GM19099 (cell line): Measurements from ENCODE around the gene DSG3.

Source experiments
- POLR2A ChIP-seq: IDR thresholded peaks from 3 replicates; pipeline ENCODE4 v1.6.1; 2011; ENCODE audit warnings: low read depth; ENCODE audit not compliant: insufficient read length; ENCODE audit errors: extremely low read depth

DSG3 gene

DNA sequence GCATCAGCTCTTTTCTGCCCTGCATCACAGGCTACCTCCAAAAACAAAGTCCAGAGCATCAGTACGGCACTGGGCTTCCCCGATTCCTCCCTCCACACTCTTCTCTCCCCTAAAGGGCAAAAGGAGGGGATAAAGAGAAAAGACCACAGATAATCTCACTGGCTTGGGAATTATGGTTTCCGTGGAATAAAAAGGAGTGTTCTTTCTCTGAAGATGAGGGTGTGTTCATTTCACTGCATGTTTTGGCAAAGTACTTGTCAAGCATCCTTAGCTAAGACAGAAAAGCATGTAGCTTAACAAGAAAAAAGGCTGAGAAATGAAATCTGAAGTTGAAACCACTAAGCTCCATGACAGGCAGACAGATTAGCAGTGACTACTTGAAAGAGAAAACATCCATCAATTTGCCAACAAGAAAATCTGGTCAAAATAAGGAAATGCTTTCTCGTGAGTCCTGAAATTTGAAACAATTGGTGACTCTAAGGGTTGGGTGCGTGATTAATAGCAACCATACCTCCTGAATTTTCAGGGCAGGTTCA, 20.6 kb upstream of the DSG3 start:
- TF ChIP-seq POLR2A: no peak

DNA sequence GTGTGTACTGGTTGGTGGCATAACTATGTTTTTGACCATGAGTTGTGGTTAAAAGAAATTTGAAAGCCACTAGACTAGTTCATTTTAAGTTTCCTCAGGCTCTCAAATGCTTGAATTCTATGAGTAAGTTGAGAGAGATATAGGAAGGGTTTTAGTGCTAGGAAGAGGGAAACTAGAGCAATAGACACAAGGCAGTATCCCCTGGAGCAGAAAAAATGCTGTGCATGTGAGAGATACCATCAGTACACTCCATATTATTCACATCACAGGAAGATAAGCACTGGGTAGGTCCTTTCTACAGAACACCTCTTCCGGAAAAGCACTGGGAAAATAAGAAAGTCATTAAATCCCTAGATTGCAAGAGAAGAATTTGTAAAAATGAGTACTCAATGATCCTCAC, 19.3 kb upstream of the DSG3 start:
- no peak for TF ChIP-seq POLR2A

DNA sequence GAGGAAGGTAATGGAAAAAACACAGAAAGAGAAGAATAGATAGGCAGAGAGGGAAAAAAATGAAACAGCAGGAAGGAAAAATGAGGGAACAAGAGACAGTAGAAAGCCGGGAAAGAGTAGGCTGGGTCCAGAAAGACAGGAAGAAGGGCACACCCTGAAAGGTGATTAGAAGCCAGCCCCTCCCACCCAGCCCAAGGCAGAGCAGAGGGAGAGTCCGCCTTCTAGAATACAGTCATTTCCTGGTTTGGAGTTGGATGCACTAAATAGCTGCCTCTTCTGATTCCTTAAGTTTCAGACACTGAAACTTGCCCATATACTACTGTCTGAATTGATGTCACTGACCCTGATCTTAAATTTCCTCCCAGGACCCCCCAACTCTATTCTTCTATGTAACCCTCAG, 17.9 kb upstream of the DSG3 start:
- no peak for TF ChIP-seq POLR2A

DNA sequence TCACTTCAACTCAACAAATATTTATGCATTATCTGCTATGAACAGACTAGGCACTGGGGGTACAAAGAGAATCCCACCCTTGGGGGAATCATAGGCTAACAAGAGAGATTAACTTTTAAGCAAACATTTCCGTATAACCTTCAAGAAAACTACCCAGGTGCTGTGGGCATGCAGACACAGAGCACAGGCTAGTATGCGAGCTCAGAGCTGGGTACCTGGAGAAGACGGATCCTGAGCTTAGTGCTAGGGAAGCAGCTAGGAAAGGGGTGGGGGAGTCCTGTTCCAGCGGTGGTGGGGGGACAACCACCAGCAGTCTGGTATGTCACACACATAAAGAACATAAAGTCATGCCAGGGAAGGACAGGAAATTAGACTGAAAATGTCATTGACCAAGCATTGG, 17.5 kb upstream of the DSG3 start:
- TF ChIP-seq POLR2A: no peak

DNA sequence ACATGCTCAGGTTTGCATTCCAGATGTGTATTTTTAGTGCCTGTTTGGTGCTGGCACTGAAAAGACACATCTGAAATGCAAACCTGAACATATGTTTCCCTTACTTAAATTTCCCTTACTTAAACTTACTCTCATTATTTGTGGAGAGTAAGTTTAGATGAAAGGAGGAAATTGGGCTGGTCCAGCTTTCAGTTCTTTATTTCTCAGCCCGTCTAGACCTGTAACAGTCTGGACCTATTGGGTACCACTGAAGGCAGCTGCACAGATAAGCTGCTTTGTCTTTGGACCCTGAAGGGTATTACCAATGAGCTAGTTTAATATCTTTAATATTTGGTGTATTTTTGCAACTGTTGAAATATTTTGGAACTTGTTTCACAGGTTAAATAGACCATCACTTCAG, 17.0 kb upstream of the DSG3 start:
- no peak for TF ChIP-seq POLR2A

DNA sequence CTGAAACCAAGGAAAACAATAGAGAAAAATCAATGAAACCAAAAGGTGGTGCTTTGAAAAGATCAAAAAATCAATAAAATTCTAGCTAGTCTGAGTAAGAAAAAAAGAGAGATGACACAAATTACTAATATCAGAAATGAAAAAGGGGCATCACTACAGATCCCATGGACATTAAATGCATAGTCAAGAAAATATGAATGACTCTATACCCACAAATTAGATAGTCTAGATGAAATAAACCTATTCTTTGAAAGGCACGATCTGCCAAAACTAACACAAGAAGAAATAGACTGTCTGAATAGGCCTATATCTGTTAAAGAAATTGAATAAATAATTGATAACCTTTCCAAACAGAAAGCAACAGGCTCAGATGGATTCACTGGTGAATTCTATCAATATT, 15.2 kb upstream of the DSG3 start:
- TF ChIP-seq POLR2A: no peak

DNA sequence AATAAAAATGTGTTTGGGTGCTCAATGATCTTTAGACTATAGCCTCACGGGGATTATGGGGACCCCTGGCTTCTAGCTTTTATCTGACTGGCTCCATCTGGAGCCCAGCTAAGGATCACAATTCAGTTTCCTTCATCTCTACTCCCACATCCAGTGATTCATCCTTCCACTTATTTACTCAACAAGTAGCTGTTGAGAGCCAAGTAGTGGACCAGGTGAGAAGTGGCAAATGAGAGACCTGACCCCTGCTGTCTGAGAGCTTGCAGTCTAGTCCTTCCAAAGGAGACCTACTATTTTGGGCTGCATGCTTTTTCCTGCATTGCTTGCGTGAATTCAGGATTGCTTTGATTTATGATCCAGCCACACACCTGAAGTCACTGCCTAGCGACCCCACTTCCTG, 10.7 kb upstream of the DSG3 start:
- TF ChIP-seq POLR2A: no peak

DNA sequence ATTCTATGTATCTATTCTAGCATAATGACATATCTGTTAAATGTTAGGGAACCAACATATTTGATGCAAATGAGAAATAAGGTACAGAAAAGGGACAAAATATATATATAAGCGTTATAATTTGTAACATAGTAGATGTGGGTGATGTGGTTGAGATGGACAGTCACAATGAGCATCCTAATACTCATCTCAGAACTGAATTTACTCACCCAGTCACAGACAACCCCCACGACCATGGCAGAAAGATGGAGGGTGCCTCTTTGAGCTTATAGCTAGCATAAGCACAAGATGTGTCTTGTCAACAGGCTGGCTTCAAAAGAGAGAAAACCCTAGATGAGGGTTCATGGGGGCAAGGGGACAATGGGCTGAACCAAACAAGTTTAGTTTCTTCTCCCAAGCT, 9.1 kb upstream of the DSG3 start:
- no peak for TF ChIP-seq POLR2A

DNA sequence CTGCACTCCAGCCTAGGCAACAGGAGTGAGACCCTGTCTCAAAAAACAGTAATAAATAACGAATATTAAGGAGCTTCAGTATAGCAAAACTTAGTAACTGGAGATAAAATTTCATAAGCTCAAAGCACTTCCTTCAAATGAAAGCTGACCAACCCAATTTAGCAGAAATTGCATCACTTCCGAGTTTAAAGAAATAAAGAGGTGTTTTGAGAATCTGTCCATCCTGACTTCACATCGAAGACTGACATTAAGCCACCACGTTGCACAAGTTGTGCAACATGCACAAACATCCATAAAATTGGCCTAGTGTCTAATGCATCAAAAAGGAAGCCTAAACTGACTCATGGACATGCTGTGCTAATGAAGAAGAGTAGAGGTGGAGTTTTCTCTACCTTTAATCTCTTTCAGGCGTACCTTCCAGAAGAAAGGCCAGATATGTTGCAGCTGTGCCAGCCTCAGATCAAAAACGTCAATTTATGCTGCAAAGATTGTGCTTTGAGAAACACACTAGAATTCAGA, 7.7 kb upstream of the DSG3 start:
- no peak for TF ChIP-seq POLR2A

DNA sequence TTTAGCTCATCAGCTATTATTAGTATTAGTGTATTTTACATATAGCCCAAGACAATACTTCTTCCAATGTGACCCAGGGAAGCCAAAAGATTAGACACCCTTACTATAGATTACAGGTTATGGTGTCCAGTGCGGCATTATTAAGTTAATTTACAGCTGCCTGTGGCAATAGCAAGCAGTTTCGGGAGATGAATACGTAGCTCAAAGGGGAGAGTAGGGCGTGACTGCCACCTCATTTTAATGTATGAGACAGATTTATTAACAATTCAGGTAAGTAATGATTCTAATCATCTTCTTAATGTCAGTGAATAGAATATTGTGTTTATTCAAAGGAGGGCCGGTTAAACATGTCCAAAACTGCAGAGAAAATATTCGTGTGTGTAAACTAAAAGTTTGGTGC, 6.8 kb upstream of the DSG3 start:
- no peak for TF ChIP-seq POLR2A

DNA sequence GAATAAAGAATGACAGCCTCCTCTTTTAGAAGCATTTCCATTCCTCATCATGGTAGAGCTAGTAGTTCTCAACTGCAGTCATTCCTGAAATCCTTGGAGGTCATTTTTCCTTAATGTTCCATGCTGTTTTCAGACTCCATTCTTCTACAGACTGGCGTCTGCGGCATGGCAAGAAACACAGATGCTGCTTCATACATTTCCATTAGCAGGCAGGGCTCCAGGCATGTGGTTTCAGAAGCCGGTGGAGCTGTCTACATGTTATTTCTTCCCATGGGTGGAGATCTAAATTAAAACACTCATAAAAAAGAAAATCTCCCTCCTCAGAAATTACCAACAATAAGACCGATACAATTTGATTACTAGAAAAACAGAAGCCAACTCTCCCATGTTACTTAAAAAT, 6.0 kb upstream of the DSG3 start:
- no peak for TF ChIP-seq POLR2A

DNA sequence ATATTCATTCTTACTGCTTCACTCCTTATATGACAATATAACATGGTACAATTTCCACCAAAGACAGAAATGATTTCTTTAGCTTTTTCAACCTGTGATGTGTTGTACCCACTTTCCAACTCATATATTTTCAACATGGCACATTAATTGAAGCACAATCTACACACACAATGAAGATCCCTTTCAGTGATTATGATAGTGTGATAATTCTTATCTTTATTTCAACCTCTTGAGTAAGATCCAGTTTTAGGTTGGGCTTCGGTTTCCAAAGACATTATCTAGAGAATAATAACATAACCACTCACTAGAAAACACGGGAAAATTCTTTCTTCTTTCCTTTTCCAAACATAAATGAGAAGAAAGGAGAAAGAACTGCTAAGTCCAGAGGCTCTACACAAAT, 3.4 kb upstream of the DSG3 start:
- no peak for TF ChIP-seq POLR2A

DNA sequence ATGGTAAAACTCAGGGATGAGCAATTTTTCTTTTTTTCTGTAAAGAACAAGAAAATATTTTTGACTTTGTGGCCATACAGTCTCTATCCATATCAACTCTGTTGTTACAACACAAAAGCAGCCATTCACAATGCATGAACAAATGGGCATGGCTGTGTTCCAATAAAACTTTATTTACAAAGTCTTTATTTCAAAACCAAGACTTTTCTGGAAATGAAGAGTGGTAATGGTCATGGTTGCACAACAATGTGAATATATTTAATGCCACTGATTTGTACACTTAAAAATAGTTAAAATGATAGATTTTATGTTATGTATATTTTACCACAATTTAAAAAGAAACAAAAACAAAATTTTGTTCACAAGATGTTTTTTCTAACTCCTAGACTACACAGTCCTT, 1.6 kb upstream of the DSG3 start:
- TF ChIP-seq POLR2A: no peak

DNA sequence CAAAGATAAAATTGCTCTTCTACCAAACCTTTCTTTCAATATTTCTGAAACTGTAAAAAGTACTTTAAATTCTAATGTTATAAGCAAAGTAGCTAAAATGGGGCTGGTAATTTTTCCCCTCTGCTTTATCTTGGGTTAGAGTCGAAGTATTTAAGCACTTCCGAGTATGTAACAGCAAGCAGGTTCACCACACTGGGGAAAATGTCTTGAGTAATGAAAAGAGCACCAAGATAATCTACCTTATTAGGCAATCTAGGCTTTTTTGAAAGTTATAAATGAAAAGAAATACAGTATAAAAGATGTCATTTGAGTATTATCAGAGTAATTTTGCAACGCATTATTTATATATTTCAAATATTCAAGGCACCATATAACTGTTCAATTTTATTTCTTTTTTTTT, 687 bp upstream of the DSG3 start:
- no peak for TF ChIP-seq POLR2A

DNA sequence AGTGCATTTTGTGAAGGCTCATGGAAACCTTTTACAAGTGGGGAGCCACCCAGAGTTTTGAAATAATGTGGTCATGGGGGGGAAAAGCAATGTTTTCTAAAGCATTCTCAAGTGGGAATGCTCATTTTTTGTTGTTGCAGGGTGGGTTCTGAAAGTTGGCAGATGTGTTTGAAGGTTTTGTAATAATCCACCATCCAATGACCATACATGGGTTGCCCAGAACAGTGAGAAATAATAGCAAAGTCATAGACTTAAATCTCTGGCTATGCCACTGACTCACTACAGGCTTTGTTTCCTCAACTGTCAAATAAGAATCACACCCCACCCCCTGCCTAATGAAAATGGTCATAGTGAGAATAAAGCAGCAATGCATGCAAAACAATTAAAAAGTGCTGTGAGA, 2.9 kb downstream of the DSG3 start:
- TF ChIP-seq POLR2A: no peak

DNA sequence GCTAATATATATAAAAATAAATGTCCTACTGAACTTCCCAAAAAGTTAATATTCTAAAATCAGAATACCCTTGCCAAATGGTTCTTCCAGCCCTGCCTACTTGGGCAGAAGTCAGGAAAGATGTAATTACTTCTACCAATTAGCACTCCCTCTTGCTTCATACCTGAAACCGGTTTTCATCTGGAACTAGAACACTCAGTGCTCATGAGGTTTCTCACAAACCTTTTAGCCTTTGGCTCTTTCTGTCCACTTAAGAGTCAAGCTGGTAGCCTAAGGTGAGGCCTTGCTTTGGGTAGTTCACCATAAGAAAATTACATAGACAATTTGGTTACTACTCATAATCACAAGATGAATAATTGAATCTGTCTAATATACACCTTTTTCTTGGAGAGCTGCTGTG, 4.1 kb downstream of the DSG3 start:
- TF ChIP-seq POLR2A: no peak

DNA sequence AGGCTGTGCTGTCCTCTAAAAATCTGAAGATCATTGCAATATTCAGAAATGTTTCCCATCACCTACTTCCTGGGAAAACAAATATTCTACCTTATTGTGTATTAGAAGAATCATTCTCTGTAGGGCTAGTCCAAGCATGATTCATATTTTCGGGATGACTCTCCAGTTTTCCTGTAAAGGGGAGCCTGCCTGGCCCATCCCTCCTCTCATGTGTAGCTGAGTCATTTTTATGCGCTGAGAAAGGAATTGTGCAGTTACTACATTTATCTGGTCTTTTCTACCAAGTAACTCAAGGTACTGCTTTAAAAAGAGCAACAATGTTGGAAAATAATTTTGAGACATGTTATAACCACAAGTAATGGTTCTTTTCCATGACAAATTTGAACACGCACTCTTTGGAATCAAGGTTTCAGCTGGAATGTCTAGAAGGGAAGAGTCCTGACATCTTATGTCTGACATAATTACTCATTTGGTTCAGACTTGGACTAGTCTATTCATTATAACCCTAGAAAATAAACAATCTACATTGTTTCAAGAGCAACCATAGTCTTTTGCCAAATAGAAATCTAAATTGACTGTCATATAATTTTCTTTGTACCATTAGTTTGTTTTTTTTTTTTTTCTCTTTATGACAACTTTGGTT, 6.6 kb downstream of the DSG3 start:
- no peak for TF ChIP-seq POLR2A
